ENCODE results near the gene PI4KA.
"Not testable (repeated sequence)": the region's sequence is repeated elsewhere in the genome, so short reads cannot be mapped to it uniquely, and the experiment has no call there.

The PI4KA gene

GRCh38 chr22:20858615-20859416 lies at the start of gene PI4KA, which contains the start of gene SNAP29:
PI4KA (minus strand) TSS chr22:20858811; CDS start chr22:20858725, 86 bp downstream.
SNAP29 (plus strand) TSS chr22:20859007; CDS start chr22:20859111, 104 bp downstream.
- DNase-seq (ENCODE audit: low read depth) = peak; percentile 99

GRCh38 chr22:20906387-20906767 lies 47.8 kb upstream of the PI4KA start:
- DNase-seq (ENCODE audit: low read depth) = no peak

- DNase-seq (ENCODE audit: low read depth) = peak; percentile 63
These were observed 47.1 kb upstream of the PI4KA start for GRCh38 chr22:20905415-20906386.

GRCh38 chr22:20904980-20905355 lies 46.4 kb upstream of the PI4KA start:
- no peak for DNase-seq (ENCODE audit: low read depth)

- peak; percentile 98 for DNase-seq (ENCODE audit: low read depth)
These were observed 45.7 kb upstream of the PI4KA start for GRCh38 chr22:20904008-20904979.

DNA sequence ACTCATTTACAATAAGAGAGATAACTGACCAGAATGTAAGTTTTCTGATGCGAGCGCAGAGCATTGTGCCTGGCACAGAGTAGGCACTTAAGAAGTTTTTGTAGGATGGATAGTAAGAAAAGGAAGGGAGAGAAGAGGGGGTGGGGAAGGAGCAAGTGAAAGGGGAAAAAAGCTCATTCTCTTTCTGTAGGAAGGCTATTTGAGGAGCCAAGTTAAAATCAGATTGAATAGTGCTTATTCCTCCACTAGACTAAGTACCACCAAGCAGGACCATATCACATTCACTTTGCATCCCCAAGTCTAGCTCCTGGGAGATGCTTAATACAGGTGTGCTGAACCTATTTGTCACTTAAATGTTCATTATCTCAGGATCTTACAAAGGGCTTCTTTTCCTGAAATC lies 44.5 kb upstream of the PI4KA start:
- no peak for DNase-seq (ENCODE audit: low read depth)

DNA sequence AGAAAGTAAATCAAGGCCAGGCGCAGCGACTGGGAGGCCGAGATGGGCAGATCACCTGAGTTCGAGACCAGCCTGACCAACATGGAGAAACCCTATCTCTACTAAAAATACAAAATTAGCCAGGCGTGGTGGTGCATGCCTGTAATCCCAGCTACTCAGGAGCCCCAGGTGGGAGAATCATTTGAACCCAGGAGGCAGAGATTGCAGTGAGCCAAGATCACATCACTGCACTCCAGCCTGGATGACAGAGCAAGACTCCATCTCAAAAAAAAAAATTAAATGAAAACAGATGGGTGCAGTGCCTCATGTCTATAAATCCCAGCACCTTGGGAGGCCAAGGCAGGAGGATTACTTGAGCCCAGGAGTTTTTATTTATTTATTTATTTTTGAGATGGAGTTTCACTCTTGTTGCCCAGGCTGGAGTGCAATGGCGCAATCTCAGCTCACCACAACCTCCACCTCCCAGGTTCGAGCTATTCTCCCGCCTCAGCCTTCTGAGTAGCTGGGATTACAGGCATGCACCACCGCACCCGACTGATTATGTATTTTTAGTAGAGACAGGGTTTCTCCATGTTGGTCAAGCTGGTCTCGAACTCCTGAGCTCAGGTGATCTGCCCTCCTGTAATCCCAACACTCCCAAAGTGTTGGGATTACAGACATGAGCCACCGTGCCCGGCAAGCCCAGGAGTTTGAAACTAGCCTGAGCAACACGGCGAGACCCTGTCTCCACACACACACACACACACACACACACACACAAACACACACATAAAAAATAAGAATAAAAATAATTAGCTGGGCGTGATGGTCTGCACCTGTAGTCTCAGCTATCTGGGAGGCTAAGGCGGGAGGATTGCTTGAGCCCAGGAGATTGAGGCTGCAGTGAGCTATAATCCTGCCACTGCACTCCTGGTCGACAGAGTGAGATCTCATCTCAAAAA lies 42.8 kb upstream of the PI4KA start:
- DNase-seq (ENCODE audit: low read depth) = not testable (repeated sequence)

GRCh38 chr22:20899827-20900423 lies 41.3 kb upstream of the PI4KA start:
- no peak for DNase-seq (ENCODE audit: low read depth)

- DNase-seq (ENCODE audit: low read depth) = not testable (repeated sequence)
These were observed 39.1 kb upstream of the PI4KA start for GRCh38 chr22:20897737-20898136.

- no peak for DNase-seq (ENCODE audit: low read depth)
These were observed 32.4 kb upstream of the PI4KA start for GRCh38 chr22:20890975-20891374.

DNA sequence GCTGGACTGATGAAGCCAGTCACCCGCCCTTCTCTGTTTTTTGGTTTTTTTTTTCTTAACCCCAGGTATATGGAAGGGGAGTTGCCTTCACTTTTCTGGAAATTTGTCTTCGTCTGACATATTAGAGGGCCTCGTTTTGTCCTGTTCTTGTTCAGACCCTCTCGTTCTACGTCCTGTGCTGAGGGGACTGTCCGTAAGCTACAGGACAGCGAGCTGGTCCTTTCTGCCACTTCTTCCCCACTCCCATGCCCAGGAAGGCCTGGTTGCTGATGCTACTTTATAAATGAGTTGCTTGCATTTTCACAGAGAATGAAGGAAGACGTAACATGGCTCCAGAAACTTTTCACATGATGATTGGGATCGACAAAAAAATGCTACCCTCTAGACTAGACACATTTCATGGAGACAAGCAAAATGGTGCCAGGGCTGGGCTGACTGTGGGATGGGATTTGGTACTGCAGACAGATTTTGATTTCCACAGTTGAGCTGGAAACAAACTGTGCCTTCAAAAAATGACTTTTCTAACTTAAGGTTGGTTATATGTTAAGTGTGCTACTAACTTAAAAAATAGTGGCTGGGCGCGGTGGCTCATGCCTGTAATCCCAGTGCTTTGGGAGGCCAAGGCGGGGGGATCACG lies 31.4 kb upstream of the PI4KA start:
- no peak for DNase-seq (ENCODE audit: low read depth)

DNA sequence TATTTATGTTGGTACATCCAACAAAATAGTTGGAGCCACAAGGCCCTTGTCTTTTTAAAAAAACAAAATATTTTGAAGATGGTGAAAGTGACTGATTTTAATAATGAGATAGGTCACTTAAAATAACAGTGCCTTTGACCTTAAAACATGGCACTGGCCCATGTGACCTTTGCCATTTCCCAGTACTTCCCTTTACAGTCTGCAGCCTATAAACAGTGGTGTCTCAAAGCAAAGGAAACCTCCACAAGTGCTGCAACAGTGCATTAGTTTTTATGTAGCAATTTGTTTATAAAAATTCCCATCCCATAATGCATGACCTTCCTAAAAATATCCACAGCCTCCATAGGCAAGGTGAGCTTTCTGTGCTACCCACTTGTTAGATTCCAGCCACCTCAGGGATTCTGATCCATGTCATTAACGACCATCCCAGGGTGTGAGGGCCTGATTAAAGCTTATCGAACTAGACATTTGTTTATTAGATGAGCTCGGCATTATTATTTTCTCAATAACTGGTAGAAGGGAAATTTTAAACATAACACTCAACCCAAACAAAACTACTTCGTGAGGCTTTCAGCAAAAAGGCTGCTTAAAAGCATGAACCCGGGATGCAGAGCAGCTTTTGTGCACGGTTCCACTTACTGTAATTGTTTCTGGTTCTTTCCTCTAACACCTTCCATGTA lies 30.6 kb upstream of the PI4KA start:
- DNase-seq (ENCODE audit: low read depth) = no peak

- DNase-seq (ENCODE audit: low read depth) = peak; percentile 65
These were observed 28.8 kb upstream of the PI4KA start for GRCh38 chr22:20887375-20887774.

DNA sequence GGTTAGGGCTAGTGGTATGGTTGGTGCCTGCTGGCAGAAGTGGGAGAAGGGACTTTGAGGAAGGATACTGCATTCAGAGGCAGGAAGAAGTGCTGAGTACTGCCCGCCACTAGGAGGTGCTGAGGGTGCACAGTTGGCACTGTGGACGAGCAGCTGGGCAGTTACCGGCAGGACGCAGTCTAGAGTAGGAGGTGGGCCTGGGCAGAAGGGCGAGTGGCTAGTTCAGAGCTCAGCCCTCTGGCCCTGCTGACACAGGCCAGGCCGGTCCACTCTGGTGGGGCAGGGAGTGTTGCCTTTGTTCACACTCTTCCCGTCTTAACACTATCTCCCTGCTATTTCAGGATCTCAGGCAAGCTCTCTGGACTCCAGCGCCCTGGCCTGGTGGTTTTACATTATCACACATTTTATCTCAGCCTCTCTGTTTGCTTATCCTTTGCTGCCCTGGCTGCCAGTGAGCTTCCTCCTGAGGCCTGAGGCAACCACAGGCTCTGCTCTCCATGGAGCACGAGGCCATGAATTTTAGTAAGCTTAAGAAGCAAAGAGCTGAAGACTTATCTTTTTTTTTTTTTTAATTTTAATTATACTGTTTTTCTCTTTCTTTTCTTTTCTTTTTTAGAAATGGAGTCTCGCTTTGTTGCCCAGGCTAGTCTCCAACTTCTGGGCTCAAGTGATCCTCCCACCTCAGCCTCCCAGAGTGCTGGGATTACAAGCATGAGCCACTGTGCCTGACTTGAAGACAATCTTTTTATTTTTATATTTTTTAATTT lies 27.1 kb upstream of the PI4KA start:
- peak; percentile 85 for DNase-seq (ENCODE audit: low read depth)

GRCh38 chr22:20885017-20885556 lies 26.5 kb upstream of the PI4KA start:
- no peak for DNase-seq (ENCODE audit: low read depth)

DNA sequence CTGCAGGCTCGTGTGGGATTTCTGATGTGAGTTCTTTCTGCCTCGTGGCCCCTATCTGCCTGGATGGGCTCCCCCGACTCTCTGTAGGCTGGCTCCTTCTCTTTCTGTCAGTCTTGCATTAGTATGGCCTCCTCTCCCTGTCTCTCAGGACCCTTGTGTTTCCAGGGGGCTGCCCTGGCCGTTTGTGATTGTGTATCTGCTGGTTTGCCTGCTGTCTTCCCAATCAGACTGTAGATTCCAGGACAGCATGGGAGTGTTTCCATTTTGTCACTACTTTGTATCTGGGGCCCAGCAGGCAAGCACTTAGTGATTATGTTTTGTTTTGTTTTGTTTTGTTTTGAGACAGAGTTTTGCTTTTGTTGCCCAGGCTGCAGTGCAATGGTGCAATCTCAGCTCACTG lies 25.8 kb upstream of the PI4KA start:
- no peak for DNase-seq (ENCODE audit: low read depth)

- no peak for DNase-seq (ENCODE audit: low read depth)
These were observed 24.2 kb upstream of the PI4KA start for GRCh38 chr22:20882855-20883254.

Measured in ELR (cell line).